GM12878 (cell line): ENCODE data around the gene TMEM120B. TPM values are rescaled to one million over a fixed set of nuclear protein-coding genes. Genes with fewer than 3 reads are reported as not detected.

ENCODE experiments used
- ATAC-seq: fragments of 200-7000 bp; cut with Tn5 transposase; 3 replicates; pipeline ENCODE4 v1.9.1; 2020; ENCODE audit warnings: mild to moderate bottlenecking, moderate library complexity
- BruUV-seq: library from RNA; stranded (reverse); fragments of 400-500 nt; replicated peaks from 2 replicates; lab custom pipeline; 2021; lab: Mats Ljungman, UMichigan
- CTCF ChIA-PET: fragments of 300-600 bp; sonication (Branson Sonifier 250); formaldehyde crosslinking; extraction: SDS; loops from one replicate; lab custom pipeline; 2021; ENCODE audit warnings: inconsistent platforms; lab: Yijun Ruan, JAX
- POLR2A ChIA-PET: fragments of 350-600 bp; formaldehyde crosslinking; extraction: SDS; loops from one replicate; lab custom pipeline; 2021; ENCODE audit warnings: inconsistent platforms; lab: Charles Lee
- RAD21 ChIA-PET: fragments of 300-600 bp; sonication (Branson Sonifier 250); formaldehyde crosslinking; loops from one replicate; lab custom pipeline; 2023; ENCODE audit warnings: antibody characterized with exemption; ENCODE audit not compliant: unreplicated experiment; lab: Charles Lee
- SMC1A ChIA-PET: fragments of 300-600 bp; sonication (Branson Sonifier 250); formaldehyde crosslinking; loops from one replicate; lab custom pipeline; 2023; ENCODE audit not compliant: unreplicated experiment, uncharacterized antibody; lab: Charles Lee
- DNase-seq: peaks from one replicate; pipeline ENCODE4 v3.0.0-alpha.2; 2011; ENCODE audit warnings: low read depth, low spot score
- FAIRE-seq: peaks from 3 replicates; lab custom pipeline; 2011; peaks lifted over from hg19 to GRCh38; lab: Jason Lieb, UNC
- H2AFZ ChIP-seq: 2 replicates; pipeline ENCODE4 v1.6.0; 2011; ENCODE audit warnings: low read depth, low read length, control low read depth; ENCODE audit not compliant: control insufficient read depth
- H3K27ac ChIP-seq: 2 replicates; pipeline ENCODE4 v1.5.1; 2011; ENCODE audit warnings: control low read depth; ENCODE audit not compliant: control insufficient read depth, insufficient read depth
- H3K27me3 ChIP-seq, 2 experiments: replicated peaks in 1 of 2; 2 replicates each; pipeline versions ENCODE4 v1.6.0 to v1.6.1; 2011; ENCODE audit warnings: low read length in 1 of 2; ENCODE audit not compliant: control insufficient read depth in 2 of 2, insufficient read depth in 2 of 2
- H3K36me3 ChIP-seq, 2 experiments: 2 replicates each; pipeline ENCODE4 v1.5.1; 2011; ENCODE audit warnings: low read length in 1 of 2; ENCODE audit not compliant: control insufficient read depth in 2 of 2, insufficient read depth in 2 of 2
- H3K4me1 ChIP-seq: 2 replicates; pipeline ENCODE4 v1.6.1; 2011; ENCODE audit warnings: mild to moderate bottlenecking, low read length, moderate library complexity, mixed read lengths; ENCODE audit not compliant: control insufficient read depth, insufficient read depth
- H3K4me2 ChIP-seq: 2 replicates; pipeline ENCODE4 v1.6.0; 2011; ENCODE audit warnings: control low read depth; ENCODE audit not compliant: control insufficient read depth, insufficient read depth
- H3K4me3 ChIP-seq: fragments of 200-600 bp; sonication (generic); 2 replicates; pipeline ENCODE4 v1.5.1; 2016
- H3K79me2 ChIP-seq: 2 replicates; pipeline ENCODE4 v1.6.0; 2011; ENCODE audit warnings: low read length; ENCODE audit not compliant: control insufficient read depth, insufficient read depth
- H3K9ac ChIP-seq: 2 replicates; pipeline ENCODE4 v1.8.0; 2011; ENCODE audit warnings: low read length, control low read depth, mixed read lengths; ENCODE audit not compliant: control insufficient read depth, insufficient read depth
- H3K9me3 ChIP-seq: replicated peaks from 3 replicates; pipeline ENCODE4 v1.5.1; 2011; ENCODE audit warnings: mild to moderate bottlenecking, low read length; ENCODE audit not compliant: control insufficient read depth, insufficient read depth
- H4K20me1 ChIP-seq: 2 replicates; pipeline ENCODE4 v1.6.0; 2011; ENCODE audit not compliant: control insufficient read depth, insufficient read depth
- BHLHE40 ChIP-seq, 2 experiments: fragments of 450-650 bp in 1 of 2; IDR thresholded peaks; 2 replicates each; pipeline ENCODE4 v1.6.1; 2011 to 2017; ENCODE audit warnings: low read depth in 2 of 2, borderline replicate concordance in 1 of 2, improper control_type of control experiment in 1 of 2, low read length in 1 of 2, mild to moderate bottlenecking in 1 of 2
- CHD1 ChIP-seq: IDR thresholded peaks from 2 replicates; pipeline ENCODE4 v1.6.1; 2012; ENCODE audit warnings: low read depth, low read length, improper control_type of control experiment
- CHD2 ChIP-seq: IDR thresholded peaks from 2 replicates; pipeline ENCODE4 v1.6.1; 2011; ENCODE audit warnings: low read depth, low read length, improper control_type of control experiment, borderline replicate concordance
- KAT2A ChIP-seq: conservative IDR thresholded peaks from 2 replicates; pipeline ENCODE4 v1.6.1; 2011; ENCODE audit warnings: low read depth, low read length; ENCODE audit not compliant: control insufficient read depth
- MEF2B ChIP-seq: fragments of 450-650 bp; IDR thresholded peaks from 2 replicates; pipeline ENCODE4 v1.6.1; 2018; ENCODE audit warnings: mild to moderate bottlenecking, moderate library complexity; ENCODE audit not compliant: partially characterized antibody, poor library complexity, severe bottlenecking
- MTA3 ChIP-seq: IDR thresholded peaks from 2 replicates; pipeline ENCODE4 v1.6.1; 2012; ENCODE audit warnings: low read length, inconsistent platforms, borderline replicate concordance
- POLR2A ChIP-seq: IDR thresholded peaks from 2 replicates; pipeline ENCODE4 v1.6.1; 2011; ENCODE audit warnings: low read depth, mild to moderate bottlenecking, low read length
- POLR2AphosphoS2 ChIP-seq: IDR thresholded peaks from 2 replicates; pipeline ENCODE4 v1.6.1; 2011; ENCODE audit warnings: low read depth, mild to moderate bottlenecking, low read length, improper control_type of control experiment, moderate library complexity
- POLR2AphosphoS5 ChIP-seq: IDR thresholded peaks from 2 replicates; pipeline ENCODE4 v1.6.1; 2011; ENCODE audit warnings: mild to moderate bottlenecking, low read length, inconsistent platforms
- SIN3A ChIP-seq: IDR thresholded peaks from 2 replicates; pipeline ENCODE4 v1.6.1; 2012; ENCODE audit warnings: low read depth, low read length, improper control_type of control experiment
- YY1 ChIP-seq: IDR thresholded peaks from 2 replicates; pipeline ENCODE4 v1.6.1; 2011; ENCODE audit warnings: low read depth, mild to moderate bottlenecking, low read length
- ZNF217 ChIP-seq: fragments of 450-650 bp; IDR thresholded peaks from 2 replicates; pipeline ENCODE4 v1.6.1; 2017; ENCODE audit warnings: antibody characterized with exemption, mild to moderate bottlenecking
- ZNF274 ChIP-seq: IDR thresholded peaks from one replicate; pipeline ENCODE4 v1.8.0; 2011; ENCODE audit not compliant: insufficient read length, insufficient read depth
- ZNF622 ChIP-seq: fragments of 450-650 bp; IDR thresholded peaks from 2 replicates; pipeline ENCODE4 v1.6.1; 2017; ENCODE audit warnings: mild to moderate bottlenecking, inconsistent platforms
- ZZZ3 ChIP-seq: IDR thresholded peaks from 2 replicates; pipeline ENCODE4 v1.6.1; 2011; ENCODE audit warnings: low read depth; ENCODE audit not compliant: control insufficient read depth, insufficient read length
- WGBS: methylation state at CpG from one replicate; pipeline ENCODE4 v1.1.6; 2016; ENCODE audit warnings: low lambda C conversion rate; ENCODE audit not compliant: insufficient replicate concordance, insufficient coverage; ENCODE audit errors: missing lambda C conversion rate; 5-methylcytosine and 5-hydroxymethylcytosine counted together
- in situ Hi-C: fragments of 300-500 bp; cut with MboI; formaldehyde crosslinking; loops from 9 replicates; pipeline ENCODE4 v1.14.3; 2018; ENCODE audit warnings: mixed read lengths
- intact Hi-C: fragments of 100-400 bp; cut with micrococcal nuclease; formaldehyde crosslinking; loops from one replicate; pipeline ENCODE4 v1.14.2; 2022; ENCODE audit not compliant: unreplicated experiment
- polyA plus RNA-seq, 11 experiments: library from polyadenylated mRNA; depleted of rRNA in 4 of 11; unstranded in 6 of 11; stranded (reverse) in 5 of 11; fragments of >200 nt; fragmentation: Nextera tagmentation in 4 of 11; fragmentation: Illumina TruSeq in 1 of 11; extraction: Ambion mirVana in 4 of 11; extraction: Trizol in 1 of 11; gene quantifications; 1 replicate in 1 of 11; 2 replicates in 10 of 11; pipeline versions ENCODE4 v1.2.1 to v1.2.3, GENCODE V29; 2011 to 2016; ENCODE audit warnings: inconsistent platforms in 2 of 11, missing spikeins in 2 of 11, low read depth in 1 of 11
- total RNA-seq, 4 experiments: library from RNA; depleted of rRNA in 3 of 4; stranded (reverse); fragments of >200 nt in 3 of 4; fragmentation: Illumina TruSeq in 1 of 4; extraction: Trizol in 1 of 4; gene quantifications; 2 replicates each; pipeline versions ENCODE4 v1.2.1 to v1.2.3, GENCODE V29; 2013 to 2021
- TF ChIP-seq, protein P1 (sequence below): IDR thresholded peaks from 2 replicates; pipeline ENCODE4 v1.6.1; 2011; ENCODE audit warnings: mild to moderate bottlenecking, low read depth, low read length, moderate library complexity; ENCODE audit not compliant: insufficient replicate concordance
- TF ChIP-seq, protein P2 (sequence below): IDR thresholded peaks from 2 replicates; pipeline ENCODE4 v1.6.1; 2012; ENCODE audit warnings: low read depth, low read length, improper control_type of control experiment

TMEM120B gene
- total and polyA plus RNA-seq, 10 of the 15 experiments (the other 5 are each of a cell fraction or from before 2014, with no cell fraction given): 4.0 to 26.2 (median 9.2) TPM

DNA sequence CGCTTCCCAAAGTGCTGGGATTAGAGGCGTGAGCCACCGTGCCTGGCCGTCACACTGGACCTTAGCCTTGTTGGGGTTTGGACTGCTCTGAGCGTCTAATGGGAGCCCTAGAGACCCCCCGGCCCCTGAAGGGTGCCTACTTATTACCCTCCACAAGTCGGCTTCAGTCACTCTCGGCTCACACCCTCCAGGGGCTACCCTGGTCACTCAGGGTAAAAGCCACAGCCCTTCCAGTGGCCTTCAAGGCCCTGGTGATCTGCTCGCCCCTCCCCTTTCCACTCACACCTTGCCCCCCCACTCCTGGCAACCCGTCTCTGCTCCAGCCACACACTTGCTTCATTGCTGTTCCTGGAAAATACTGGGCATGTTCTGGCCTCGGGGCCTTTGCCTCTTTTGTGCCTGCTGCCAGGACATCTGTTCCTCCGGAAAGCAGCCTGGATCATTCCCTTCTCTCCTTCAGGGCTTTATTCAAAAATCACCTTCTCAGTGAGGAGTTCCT, 39.5 kb upstream of the TMEM120B start:
- Histone ChIP-seq H3K79me2 (no peaks in the 10 kb centered on the region), H2AFZ (peak overlapping the region; percentile 55), H3K4me2 (peak overlapping the region; percentile 92), H3K36me3 (no peaks in the 10 kb centered on the region), H4K20me1 (no peaks in the 10 kb centered on the region), H3K9ac (peak overlapping the region; percentile 48), H3K4me3 (peak overlapping the region; percentile 60), H3K27ac (peak overlapping the region; percentile 25; the same call in 1 of the 2 replicates), H3K9me3 (no peaks in the 10 kb centered on the region), H3K4me1 (peaks cover 9% of the 10 kb centered on the region), H3K27me3 (no peaks in the 10 kb centered on the region)
- TF ChIP-seq POLR2AphosphoS5 (no peak), MEF2B (no peak)
- TF ChIP-seq, protein P1, sequence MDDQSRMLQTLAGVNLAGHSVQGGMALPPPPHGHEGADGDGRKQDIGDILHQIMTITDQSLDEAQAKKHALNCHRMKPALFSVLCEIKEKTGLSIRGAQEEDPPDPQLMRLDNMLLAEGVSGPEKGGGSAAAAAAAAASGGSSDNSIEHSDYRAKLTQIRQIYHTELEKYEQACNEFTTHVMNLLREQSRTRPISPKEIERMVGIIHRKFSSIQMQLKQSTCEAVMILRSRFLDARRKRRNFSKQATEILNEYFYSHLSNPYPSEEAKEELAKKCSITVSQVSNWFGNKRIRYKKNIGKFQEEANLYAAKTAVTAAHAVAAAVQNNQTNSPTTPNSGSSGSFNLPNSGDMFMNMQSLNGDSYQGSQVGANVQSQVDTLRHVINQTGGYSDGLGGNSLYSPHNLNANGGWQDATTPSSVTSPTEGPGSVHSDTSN: no peak
- DNase-seq (no peak), FAIRE-seq (no peak), ATAC-seq (peak; percentile 11)
- 51% methylated on average over 12 of the region's 12 CpGs for WGBS
- ChIA-PET POLR2A (interaction anchor here (1.2 to 2.4 kb wide), 4 partner anchors 44 to 142 kb away, joined by 3 to 13 read pairs (median 4); no protein-coding TSS in a partner anchor), CTCF (interaction anchor here (1.1 to 1.8 kb wide), 3 partner anchors 12 to 174 kb away, joined by 3 to 8 read pairs (median 4); partner anchors contain the start of gene ORAI1), SMC1A (interaction anchor here (0.9 to 5.5 kb wide), 5 partner anchors 15 to 387 kb away, joined by 3 to 55 read pairs (median 4); no protein-coding TSS in a partner anchor), RAD21 (interaction anchor here (1.7 to 2.0 kb wide), 2 partner anchors 46 to 120 kb away, joined by 9 to 11 read pairs; partner anchors contain the start of gene ORAI1)
- intact Hi-C loops: no loop called here
- in situ Hi-C loops: loop anchor here (5.0 kb wide), 2 partner anchors 121 to 181 kb away; no protein-coding TSS in a partner anchor
- BruUV-seq: no TSS peak

DNA sequence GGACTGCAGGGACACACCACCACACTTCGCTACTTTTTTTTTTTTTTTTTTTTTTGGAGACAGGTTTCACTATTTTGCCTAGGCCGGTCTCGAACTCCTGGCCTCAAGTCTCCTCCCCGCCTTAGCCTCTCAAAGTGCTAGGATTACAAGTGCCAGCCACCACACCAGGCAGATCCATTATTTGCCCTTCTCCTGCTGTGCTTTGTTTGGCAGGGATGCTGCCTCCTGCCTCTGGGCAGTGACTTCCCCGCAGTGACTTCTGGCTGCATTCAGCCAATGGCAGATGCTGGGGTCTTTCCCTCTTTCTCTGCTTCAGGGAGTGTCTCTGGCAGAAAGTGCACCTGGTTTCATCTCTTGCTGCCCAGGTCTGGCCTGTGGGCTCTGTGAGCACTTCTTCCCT, 36.4 kb upstream of the TMEM120B start:
- Histone ChIP-seq H3K36me3 (no peaks in the 10 kb centered on the region), H3K27me3 (no peaks in the 10 kb centered on the region), H3K4me2 (no peak overlapping the region), H3K79me2 (no peaks in the 10 kb centered on the region), H3K27ac (no peak overlapping the region), H2AFZ (no peak overlapping the region), H3K9ac (no peak overlapping the region), H4K20me1 (no peaks in the 10 kb centered on the region), H3K4me3 (no peak overlapping the region), H3K4me1 (peaks cover 9% of the 10 kb centered on the region), H3K9me3 (no peaks in the 10 kb centered on the region)
- RAD21 ChIA-PET: no interaction called here
- CTCF ChIA-PET: interaction anchor here (2.0 kb wide), 1 partner anchor 123 kb away, joined by 10 read pairs; no protein-coding TSS in a partner anchor
- BruUV-seq: no TSS peak
- no peak for ATAC-seq
- 80% methylated on average over 4 of the region's 5 CpGs for WGBS
- no peak for FAIRE-seq
- intact Hi-C loops: no loop called here
- POLR2A ChIA-PET: no interaction called here
- in situ Hi-C loops: no loop called here
- no peak for DNase-seq
- SMC1A ChIA-PET: interaction anchor here (1.2 kb wide), 1 partner anchor 8 kb away, joined by 3 read pairs; no protein-coding TSS in a partner anchor
- TF ChIP-seq POLR2A (no peak), ZNF622 (no peak), KAT2A (no peak), ZNF217 (no peak), BHLHE40 (IDR thresholded peaks at IDR 0.05; ENCODE audit: borderline replicate concordance in 1 of 2, low read depth in 2 of 2, low read length in 1 of 2) (no peak), ZNF274 (no peak), ZZZ3 (no peak), SIN3A (no peak), YY1 (no peak), CHD2 (no peak), CHD1 (no peak), MTA3 (no peak), POLR2AphosphoS2 (no peak), MEF2B (no peak)
- TF ChIP-seq, protein P2, sequence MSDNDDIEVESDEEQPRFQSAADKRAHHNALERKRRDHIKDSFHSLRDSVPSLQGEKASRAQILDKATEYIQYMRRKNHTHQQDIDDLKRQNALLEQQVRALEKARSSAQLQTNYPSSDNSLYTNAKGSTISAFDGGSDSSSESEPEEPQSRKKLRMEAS: no peak
